ENCODE results near the gene UPK3B.
"Not testable (repeated sequence)": the region's sequence is repeated elsewhere in the genome, so short reads cannot be mapped to it uniquely, and the experiment has no call there.

UPK3B gene

GRCh38 chr7:76492139-76492538 lies 18.2 kb upstream of the UPK3B start:
- DNase-seq: not testable (repeated sequence)

GRCh38 chr7:76495717-76496116 lies 14.6 kb upstream of the UPK3B start:
- not testable (repeated sequence) for DNase-seq

GRCh38 chr7:76497918-76498582 lies 12.3 kb upstream of the UPK3B start:
- not testable (repeated sequence) for DNase-seq

GRCh38 chr7:76498583-76499200 lies 11.7 kb upstream of the UPK3B start:
- not testable (repeated sequence) for DNase-seq

GRCh38 chr7:76499201-76499923 lies 11.0 kb upstream of the UPK3B start:
- not testable (repeated sequence) for DNase-seq

- DNase-seq: not testable (repeated sequence)
These were observed 10.5 kb upstream of the UPK3B start for GRCh38 chr7:76499924-76500241.

- DNase-seq: not testable (repeated sequence)
These were observed 8.1 kb upstream of the UPK3B start for GRCh38 chr7:76502224-76502623.

GRCh38 chr7:76502836-76503235 lies 7.5 kb upstream of the UPK3B start:
- not testable (repeated sequence) for DNase-seq

GRCh38 chr7:76503244-76503643 lies 7.1 kb upstream of the UPK3B start:
- not testable (repeated sequence) for DNase-seq

- not testable (repeated sequence) for DNase-seq
These were observed 5.8 kb upstream of the UPK3B start for GRCh38 chr7:76504351-76505167.

GRCh38 chr7:76505168-76506080 lies 4.9 kb upstream of the UPK3B start:
- no peak for DNase-seq

- DNase-seq: no peak
These were observed 4.3 kb upstream of the UPK3B start for GRCh38 chr7:76506081-76506440.

- DNase-seq: not testable (repeated sequence)
These were observed 3.7 kb upstream of the UPK3B start for GRCh38 chr7:76506643-76507042.

GRCh38 chr7:76507723-76508406 lies 2.5 kb upstream of the UPK3B start:
- no peak for DNase-seq

- DNase-seq: not testable (repeated sequence)
These were observed 1.0 kb downstream of the UPK3B start for GRCh38 chr7:76511200-76511910.

- DNase-seq: not testable (repeated sequence)
These were observed 1.8 kb downstream of the UPK3B start for GRCh38 chr7:76511911-76512885.

- DNase-seq: no peak
These were observed 2.8 kb downstream of the UPK3B start for GRCh38 chr7:76512941-76513816.

Measured in NCI-H748 treated with DMSO at 0.1 percent for 48 hours (cell line).